GM23338 (cell line): ENCODE results near the gene LACC1. TPM values are rescaled to one million over a fixed set of nuclear protein-coding genes. Genes with fewer than 3 reads are reported as not detected.

ENCODE experiments used
- ATAC-seq: fragments of 200-7000 bp; cut with Tn5 transposase; 3 replicates; pipeline ENCODE4 v1.9.1; 2020
- DNase-seq: peaks from one replicate; pipeline ENCODE4 v3.0.0-alpha.2; 2015; ENCODE audit warnings: low spot score
- H2AFZ ChIP-seq: fragments of 200-600 bp; sonication (generic); 2 replicates; pipeline ENCODE4 v1.8.0; 2016; ENCODE audit warnings: antibody characterized with exemption, mild to moderate bottlenecking, moderate library complexity
- H3F3A ChIP-seq: fragments of 200-600 bp; sonication (generic); replicated peaks from 2 replicates; pipeline ENCODE4 v1.8.0; 2017; ENCODE audit warnings: antibody characterized with exemption, mixed run types, low read depth
- H3K27ac ChIP-seq: fragments of 200-600 bp; sonication (generic); 2 replicates; pipeline ENCODE4 v1.6.1; 2016; ENCODE audit warnings: low read depth
- H3K27me3 ChIP-seq: fragments of 200-600 bp; sonication (generic); 2 replicates; pipeline ENCODE4 v1.8.0; 2016; ENCODE audit warnings: mild to moderate bottlenecking, mixed run types, moderate library complexity; ENCODE audit not compliant: insufficient read depth
- H3K36me3 ChIP-seq: fragments of 200-600 bp; sonication (generic); 2 replicates; pipeline ENCODE4 v1.8.0; 2016; ENCODE audit warnings: mild to moderate bottlenecking; ENCODE audit not compliant: insufficient read depth
- H3K4me1 ChIP-seq: fragments of 200-600 bp; sonication (generic); 2 replicates; pipeline ENCODE4 v1.8.0; 2016; ENCODE audit warnings: mild to moderate bottlenecking, moderate library complexity; ENCODE audit not compliant: insufficient read depth
- H3K4me2 ChIP-seq: fragments of 200-600 bp; sonication (generic); 2 replicates; pipeline ENCODE4 v1.7.1; 2017; ENCODE audit warnings: mixed run types
- H3K4me3 ChIP-seq: fragments of 200-600 bp; sonication (generic); 2 replicates; pipeline ENCODE4 v1.6.1; 2016; ENCODE audit warnings: mixed run types
- H3K79me2 ChIP-seq: fragments of 200-600 bp; sonication (generic); replicated peaks from 2 replicates; pipeline ENCODE4 v1.8.0; 2017; ENCODE audit warnings: mild to moderate bottlenecking; ENCODE audit not compliant: insufficient read depth
- H3K9me2 ChIP-seq: fragments of 200-600 bp; sonication (generic); 2 replicates; pipeline ENCODE4 v1.8.0; 2017; ENCODE audit not compliant: insufficient read depth
- H4K20me1 ChIP-seq: fragments of 200-600 bp; sonication (generic); replicated peaks from 2 replicates; pipeline ENCODE4 v1.8.0; 2017; ENCODE audit warnings: mild to moderate bottlenecking; ENCODE audit not compliant: insufficient read depth
- H3K27ac Mint-ChIP-seq: 2 replicates; pipeline ENCODE4 v1.8.0; 2020; ENCODE audit warnings: inconsistent platforms, mild to moderate bottlenecking, moderate library complexity, mixed read lengths
- H3K27me3 Mint-ChIP-seq: 3 replicates; pipeline ENCODE4 v1.8.0; 2022; ENCODE audit warnings: low read depth, mild to moderate bottlenecking, moderate library complexity, mixed read lengths, inconsistent platforms; ENCODE audit not compliant: insufficient read depth, poor library complexity
- H3K36me3 Mint-ChIP-seq: 3 replicates; pipeline ENCODE4 v1.8.0; 2021; ENCODE audit warnings: low read depth, mild to moderate bottlenecking, inconsistent platforms, moderate library complexity, mixed read lengths
- H3K4me1 Mint-ChIP-seq: 3 replicates; pipeline ENCODE4 v1.8.0; 2020; ENCODE audit warnings: mild to moderate bottlenecking, inconsistent platforms, mixed read lengths
- H3K4me3 Mint-ChIP-seq: 3 replicates; pipeline ENCODE4 v1.8.0; 2021; ENCODE audit warnings: moderate library complexity, mild to moderate bottlenecking, inconsistent platforms, mixed read lengths
- H3K9me3 Mint-ChIP-seq: 3 replicates; pipeline ENCODE4 v1.8.0; 2020; ENCODE audit warnings: moderate library complexity, mild to moderate bottlenecking, inconsistent platforms, mixed read lengths
- CREB1 ChIP-seq: fragments of 250-450 bp; sonication (Bioruptor Pico); IDR thresholded peaks from 2 replicates; pipeline ENCODE4 v1.5.0; 2020; ENCODE audit warnings: low read depth, mild to moderate bottlenecking, moderate library complexity
- CTCF ChIP-seq, 2 experiments: fragments of 200-600 bp in 1 of 2; sonication (generic) in 1 of 2; conservative IDR thresholded peaks; 2 replicates each; pipeline versions ENCODE4 v1.5.1 to v1.6.1; 2016 to 2017; ENCODE audit warnings: antibody characterized with exemption in 2 of 2, low read depth in 2 of 2, mild to moderate bottlenecking in 2 of 2, moderate library complexity in 1 of 2
- ETS1 ChIP-seq: IDR thresholded peaks from 2 replicates; pipeline ENCODE4 v1.6.1; 2016; ENCODE audit warnings: antibody characterized with exemption
- EZH2 ChIP-seq: fragments of 200-600 bp; sonication (generic); IDR thresholded peaks from one replicate; pipeline ENCODE4 v1.8.0; 2017; ENCODE audit warnings: antibody characterized with exemption, mild to moderate bottlenecking, low read depth; ENCODE audit not compliant: unreplicated experiment
- EZH2phosphoT487 ChIP-seq: fragments of 200-600 bp; sonication (generic); IDR thresholded peaks from one replicate; pipeline ENCODE4 v1.8.1; 2018; ENCODE audit warnings: antibody characterized with exemption; ENCODE audit not compliant: unreplicated experiment
- JUNB ChIP-seq: IDR thresholded peaks from one replicate; pipeline ENCODE4 v1.6.1; 2016; ENCODE audit warnings: antibody characterized with exemption; ENCODE audit not compliant: unreplicated experiment
- NANOG ChIP-seq: IDR thresholded peaks from 2 replicates; pipeline ENCODE4 v1.6.1; 2016; ENCODE audit warnings: antibody characterized with exemption, borderline replicate concordance
- POLR2AphosphoS5 ChIP-seq: IDR thresholded peaks from 2 replicates; pipeline ENCODE4 v1.6.1; 2016; ENCODE audit warnings: antibody characterized with exemption, low read depth
- REST ChIP-seq: IDR thresholded peaks from one replicate; pipeline ENCODE4 v1.6.1; 2018; ENCODE audit warnings: antibody characterized with exemption; ENCODE audit not compliant: unreplicated experiment
- STAT1 ChIP-seq: IDR thresholded peaks from one replicate; pipeline ENCODE4 v1.6.1; 2016; ENCODE audit warnings: antibody characterized with exemption; ENCODE audit not compliant: unreplicated experiment
- ZNF114 ChIP-seq: fragments of 250-450 bp; sonication (Bioruptor Pico); IDR thresholded peaks from 2 replicates; pipeline ENCODE4 v1.5.0; 2020; ENCODE audit warnings: mild to moderate bottlenecking, moderate library complexity
- ZNF331 ChIP-seq: fragments of 250-450 bp; sonication (Bioruptor Pico); IDR thresholded peaks from 2 replicates; pipeline ENCODE4 v1.5.0; 2020; ENCODE audit warnings: low read depth, mild to moderate bottlenecking, moderate library complexity
- polyA plus RNA-seq: library from polyadenylated mRNA; unstranded; fragments of >200 nt; fragmentation: Nextera tagmentation; extraction: Ambion mirVana; gene quantifications from 2 replicates; pipeline ENCODE4 v1.2.1, GENCODE V29; 2016
- total RNA-seq: library from RNA; depleted of rRNA; stranded (reverse); fragments of >200 nt; shearing (Covaris generic); gene quantifications from 2 replicates; pipeline ENCODE4 v1.2.3, GENCODE V29; 2014

The LACC1 gene
- total and polyA plus RNA-seq, 2 experiments from 2014 or later, result 4.4 to 4.6 TPM

- TF ChIP-seq ETS1 (no peak), POLR2AphosphoS5 (no peak), NANOG (no peak), EZH2 (no peak), REST (no peak), ZNF331 (CRISPR knock-in tag) (no peak), CREB1 (CRISPR knock-in tag) (no peak), CTCF (conservative IDR thresholded peaks at IDR 0.05; ENCODE audit: low read depth in 2 of 2) (no peak), ZNF114 (CRISPR knock-in tag) (no peak)
These were observed 17.8 kb upstream of the LACC1 start (continued) for GRCh38 chr13:43861863-43862262.

GRCh38 chr13:43864921-43865320, 14.8 kb upstream of the LACC1 start:
- Histone ChIP-seq H3K27me3 (no peaks in the 10 kb centered on the region), H3K79me2 (no peaks in the 10 kb centered on the region), H3K4me1 (peaks cover 7% of the 10 kb centered on the region), H2AFZ (no peak overlapping the region), H3K4me2 (no peak overlapping the region), H3K4me3 (no peak overlapping the region), H3K9me2 (peaks cover 3% of the 10 kb centered on the region; the same call in 1 of the 2 replicates), H3K36me3 (no peaks in the 10 kb centered on the region; the same call in 1 of the 2 replicates), H3K27ac (no peak overlapping the region), H3F3A (no peaks in the 10 kb centered on the region), H4K20me1 (no peaks in the 10 kb centered on the region)
- Mint-ChIP-seq H3K9me3 (peaks cover 7% of the 10 kb centered on the region; the same call in 1 of the 3 replicates), H3K27ac (no peak overlapping the region), H3K36me3 (peaks cover 26% of the 10 kb centered on the region; the same call in 2 of the 3 replicates), H3K4me1 (peaks cover 11% of the 10 kb centered on the region; the same call in 2 of the 3 replicates), H3K4me3 (no peak overlapping the region), H3K27me3 (peaks cover 2% of the 10 kb centered on the region)
- ATAC-seq, result no peak
- DNase-seq, result no peak
- TF ChIP-seq JUNB (no peak), STAT1 (no peak), EZH2 (no peak), CTCF (conservative IDR thresholded peaks at IDR 0.05; ENCODE audit: low read depth in 2 of 2) (no peak), NANOG (no peak), ZNF114 (CRISPR knock-in tag) (no peak), ETS1 (no peak), REST (no peak), ZNF331 (CRISPR knock-in tag) (no peak), EZH2phosphoT487 (no peak)
